A549 treated with Mapracorat at 1 μM for 4 hours (cell line): ENCODE results near the gene ZNF423. TPM values are rescaled to one million over a fixed set of nuclear protein-coding genes. Genes with fewer than 3 reads are reported as not detected.

Experiments
- total RNA-seq: library from RNA; stranded (reverse); fragments of 200-300 nt; extraction: Qiagen RNA extraction; gene quantifications from 5 replicates; pipeline ENCODE4 v1.2.3, GENCODE V29; 2022

Gene ZNF423
- total RNA-seq, result 0.05 to 0.29 TPM (median 0.08 TPM) in 5 replicates

GRCh38 chr16:49855822-49856671, at the start of gene ZNF423:
ZNF423 (minus strand) TSS chr16:49856112; CDS start chr16:49855774, 338 bp downstream.

Other genes with a start within 250 kb of the ZNF423 start
- gene CNEP1R1, start 169.1 kb upstream of the ZNF423 start, total RNA-seq, result 17.4 to 21.8 TPM (median 20.6 TPM) in 5 replicates
- gene HEATR3, start 209.9 kb upstream of the ZNF423 start, total RNA-seq, result 11.6 to 14.8 TPM (median 14.1 TPM) in 5 replicates